ENCODE data around the gene SLC22A23.

The SLC22A23 gene

GRCh38 chr6:3312604-3313231 is 144.1 kb downstream of the SLC22A23 start:
- Histone ChIP-seq H3K9me3 (ENCODE audit: low read depth, low read length) (no peaks in the 10 kb centered on the region), H3K9ac (ENCODE audit: insufficient read length) (no peak overlapping the region), H3K27ac (no peak overlapping the region), H3K36me3 (ENCODE audit: insufficient read depth, low read length) (no peaks in the 10 kb centered on the region), H3K4me3 (no peak overlapping the region)
- DNase-seq (ENCODE audit: low read depth, low spot score), result no peak
- TF ChIP-seq EZH2 (IDR thresholded peaks at IDR 0.05) (no peak), POLR2AphosphoS5 (IDR thresholded peaks at IDR 0.05; ENCODE audit: borderline replicate concordance, low read depth, low read length) (no peak), FOXP2 (optimal IDR thresholded peaks at IDR 0.05; ENCODE audit: control extremely low read depth, extremely low read length, insufficient read depth) (no peak)

- DNase-seq (ENCODE audit: low read depth, low spot score), result no peak
- no peak for TF ChIP-seq FOXP2 (optimal IDR thresholded peaks at IDR 0.05; ENCODE audit: control extremely low read depth, extremely low read length, insufficient read depth)
- no peak overlapping the region for H3K9ac ChIP-seq (ENCODE audit: insufficient read length)
- H3K4me3 ChIP-seq, result no peak overlapping the region
- no peak overlapping the region for H3K27ac ChIP-seq
- no peaks in the 10 kb centered on the region for H3K9me3 ChIP-seq (ENCODE audit: low read depth, low read length)
- H3K36me3 ChIP-seq (ENCODE audit: insufficient read depth, low read length), result no peaks in the 10 kb centered on the region
Observed at GRCh38 chr6:3311826-3312225, 145.0 kb downstream of the SLC22A23 start.

GRCh38 chr6:3310703-3311102 is 146.1 kb downstream of the SLC22A23 start:
- no peaks in the 10 kb centered on the region for H3K9me3 ChIP-seq (ENCODE audit: low read depth, low read length)
- DNase-seq (ENCODE audit: low read depth, low spot score), result no peak
- H3K27ac ChIP-seq, result no peak overlapping the region
- TF ChIP-seq POLR2AphosphoS5 (IDR thresholded peaks at IDR 0.05; ENCODE audit: borderline replicate concordance, low read depth, low read length), result no peak
- no peak overlapping the region for H3K9ac ChIP-seq (ENCODE audit: insufficient read length)
- no peaks in the 10 kb centered on the region for H3K36me3 ChIP-seq (ENCODE audit: insufficient read depth, low read length)
- no peak overlapping the region for H3K4me3 ChIP-seq

GRCh38 chr6:3310051-3310448 is 146.8 kb downstream of the SLC22A23 start:
- Histone ChIP-seq H3K36me3 (ENCODE audit: insufficient read depth, low read length) (no peaks in the 10 kb centered on the region), H3K9ac (ENCODE audit: insufficient read length) (no peak overlapping the region), H3K9me3 (ENCODE audit: low read depth, low read length) (no peaks in the 10 kb centered on the region), H3K4me3 (no peak overlapping the region), H3K27ac (no peak overlapping the region)
- no peak for DNase-seq (ENCODE audit: low read depth, low spot score)
- TF ChIP-seq EZH2 (IDR thresholded peaks at IDR 0.05), result no peak
- no peak for TF ChIP-seq FOXP2 (optimal IDR thresholded peaks at IDR 0.05; ENCODE audit: control extremely low read depth, extremely low read length, insufficient read depth)
- no peak for TF ChIP-seq POLR2AphosphoS5 (IDR thresholded peaks at IDR 0.05; ENCODE audit: borderline replicate concordance, low read depth, low read length)

GRCh38 chr6:3309391-3310050 is 147.3 kb downstream of the SLC22A23 start:
- DNase-seq (ENCODE audit: low read depth, low spot score), result no peak
- no peak overlapping the region for H3K27ac ChIP-seq
- H3K9me3 ChIP-seq (ENCODE audit: low read depth, low read length), result no peaks in the 10 kb centered on the region
- TF ChIP-seq EZH2 (IDR thresholded peaks at IDR 0.05) (no peak), FOXP2 (optimal IDR thresholded peaks at IDR 0.05; ENCODE audit: control extremely low read depth, extremely low read length, insufficient read depth) (no peak), POLR2AphosphoS5 (IDR thresholded peaks at IDR 0.05; ENCODE audit: borderline replicate concordance, low read depth, low read length) (no peak)
- H3K9ac ChIP-seq (ENCODE audit: insufficient read length), result no peak overlapping the region
- no peaks in the 10 kb centered on the region for H3K36me3 ChIP-seq (ENCODE audit: insufficient read depth, low read length)
- H3K4me3 ChIP-seq, result no peak overlapping the region

- Histone ChIP-seq H3K4me3 (no peak overlapping the region), H3K36me3 (ENCODE audit: insufficient read depth, low read length) (no peaks in the 10 kb centered on the region), H3K9ac (ENCODE audit: insufficient read length) (no peak overlapping the region), H3K9me3 (ENCODE audit: low read depth, low read length) (no peaks in the 10 kb centered on the region), H3K27ac (no peak overlapping the region)
- no peak for DNase-seq (ENCODE audit: low read depth, low spot score)
- TF ChIP-seq EZH2 (IDR thresholded peaks at IDR 0.05) (no peak), FOXP2 (optimal IDR thresholded peaks at IDR 0.05; ENCODE audit: control extremely low read depth, extremely low read length, insufficient read depth) (no peak), POLR2AphosphoS5 (IDR thresholded peaks at IDR 0.05; ENCODE audit: borderline replicate concordance, low read depth, low read length) (no peak)
Observed at GRCh38 chr6:3308106-3308505, 148.7 kb downstream of the SLC22A23 start.

- H3K27ac ChIP-seq, result no peak overlapping the region
- H3K9me3 ChIP-seq (ENCODE audit: low read depth, low read length), result no peaks in the 10 kb centered on the region
- TF ChIP-seq FOXP2 (optimal IDR thresholded peaks at IDR 0.05; ENCODE audit: control extremely low read depth, extremely low read length, insufficient read depth) (no peak), EZH2 (IDR thresholded peaks at IDR 0.05) (no peak), POLR2AphosphoS5 (IDR thresholded peaks at IDR 0.05; ENCODE audit: borderline replicate concordance, low read depth, low read length) (no peak)
- no peaks in the 10 kb centered on the region for H3K36me3 ChIP-seq (ENCODE audit: insufficient read depth, low read length)
- H3K4me3 ChIP-seq, result no peak overlapping the region
- DNase-seq (ENCODE audit: low read depth, low spot score), result no peak
- H3K9ac ChIP-seq (ENCODE audit: insufficient read length), result no peak overlapping the region
Observed at GRCh38 chr6:3307436-3307835, 149.4 kb downstream of the SLC22A23 start.

GRCh38 chr6:3306848-3307247 is 150.0 kb downstream of the SLC22A23 start:
- TF ChIP-seq POLR2AphosphoS5 (IDR thresholded peaks at IDR 0.05; ENCODE audit: borderline replicate concordance, low read depth, low read length) (no peak), FOXP2 (optimal IDR thresholded peaks at IDR 0.05; ENCODE audit: control extremely low read depth, extremely low read length, insufficient read depth) (no peak), EZH2 (IDR thresholded peaks at IDR 0.05) (no peak)
- H3K9ac ChIP-seq (ENCODE audit: insufficient read length), result no peak overlapping the region
- no peak for DNase-seq (ENCODE audit: low read depth, low spot score)
- no peaks in the 10 kb centered on the region for H3K9me3 ChIP-seq (ENCODE audit: low read depth, low read length)
- H3K4me3 ChIP-seq, result no peak overlapping the region
- no peaks in the 10 kb centered on the region for H3K36me3 ChIP-seq (ENCODE audit: insufficient read depth, low read length)
- no peak overlapping the region for H3K27ac ChIP-seq

GRCh38 chr6:3305831-3306230 is 151.0 kb downstream of the SLC22A23 start:
- DNase-seq (ENCODE audit: low read depth, low spot score), result no peak
- H3K9ac ChIP-seq (ENCODE audit: insufficient read length), result no peak overlapping the region
- TF ChIP-seq POLR2AphosphoS5 (IDR thresholded peaks at IDR 0.05; ENCODE audit: borderline replicate concordance, low read depth, low read length) (no peak), EZH2 (IDR thresholded peaks at IDR 0.05) (no peak), FOXP2 (optimal IDR thresholded peaks at IDR 0.05; ENCODE audit: control extremely low read depth, extremely low read length, insufficient read depth) (no peak)
- no peak overlapping the region for H3K4me3 ChIP-seq
- no peak overlapping the region for H3K27ac ChIP-seq
- no peaks in the 10 kb centered on the region for H3K36me3 ChIP-seq (ENCODE audit: insufficient read depth, low read length)
- H3K9me3 ChIP-seq (ENCODE audit: low read depth, low read length), result no peaks in the 10 kb centered on the region

Measured in SK-N-MC (cell line).